Medulla oblongata (tissue), 1 donor: Measurements from ENCODE around the gene BCAS3.

Source experiments
- DNase-seq: peaks from one replicate; pipeline ENCODE4 v3.0.0-alpha.2; 2015; ENCODE audit errors: extremely low spot score

Gene BCAS3

DNA sequence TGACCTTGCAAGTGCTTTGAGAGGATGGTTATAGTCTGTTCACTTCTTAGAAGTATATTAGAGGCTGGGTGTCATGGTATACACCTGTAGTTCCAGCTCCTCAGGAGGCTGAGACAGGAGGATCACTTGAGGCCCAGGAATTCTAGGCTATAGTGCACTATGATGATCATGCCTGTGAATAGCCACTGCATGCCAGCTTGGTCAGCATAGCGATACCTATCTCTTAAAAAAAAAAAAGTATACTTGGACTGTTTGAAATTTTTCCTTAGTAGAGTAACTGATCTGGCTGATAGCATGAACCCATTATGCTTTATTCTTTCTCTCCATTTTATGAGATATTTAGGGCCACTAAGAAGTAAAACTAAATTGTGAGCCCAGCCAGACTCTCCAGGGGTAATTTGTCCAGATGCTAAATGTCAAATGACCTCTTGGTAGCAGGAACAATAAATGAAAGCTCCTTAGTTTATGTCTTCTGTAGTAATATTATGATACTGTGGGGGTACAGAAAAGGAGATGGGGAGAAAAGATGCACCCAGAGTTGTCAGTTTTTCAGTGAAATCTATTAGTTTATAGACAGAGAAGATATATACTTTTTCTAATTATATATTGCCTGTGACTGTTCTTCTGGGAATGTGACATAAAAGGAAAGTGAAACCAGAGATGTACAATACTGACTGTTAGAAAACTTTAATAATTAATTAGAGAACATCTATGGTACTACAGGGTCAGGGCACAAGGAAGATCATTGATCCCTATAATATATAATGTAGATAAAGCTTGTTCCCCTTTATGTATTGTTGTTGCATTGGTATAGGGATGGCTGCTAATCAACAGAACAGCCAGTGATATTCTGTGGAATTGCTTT, 386.7 kb downstream of the BCAS3 start:
- DNase-seq = no peak

DNA sequence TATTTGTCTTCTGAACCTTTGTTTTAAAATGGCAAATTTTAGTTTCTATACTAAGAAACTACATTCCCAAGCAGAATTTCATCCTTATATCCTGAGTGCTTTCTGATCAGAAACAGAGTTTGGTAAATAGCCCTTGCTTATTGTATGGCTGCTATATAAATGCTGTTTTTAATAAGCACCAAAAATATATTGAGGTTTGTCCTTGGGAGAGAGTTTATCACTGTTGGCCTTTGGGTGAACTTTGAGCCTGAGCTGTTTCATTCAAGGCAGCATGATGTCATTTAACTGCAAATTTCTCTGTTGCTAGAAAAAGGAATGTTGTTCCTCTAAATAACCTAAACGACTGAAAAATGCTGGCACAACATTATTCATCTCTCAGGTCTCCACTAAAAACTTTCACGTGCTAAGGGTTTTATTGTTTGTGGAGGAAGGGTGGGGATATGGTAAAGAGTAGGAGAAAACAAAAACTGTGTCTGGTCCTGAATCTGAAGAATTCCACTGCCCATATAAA, 387.7 kb downstream of the BCAS3 start:
- DNase-seq = peak; percentile 18

DNA sequence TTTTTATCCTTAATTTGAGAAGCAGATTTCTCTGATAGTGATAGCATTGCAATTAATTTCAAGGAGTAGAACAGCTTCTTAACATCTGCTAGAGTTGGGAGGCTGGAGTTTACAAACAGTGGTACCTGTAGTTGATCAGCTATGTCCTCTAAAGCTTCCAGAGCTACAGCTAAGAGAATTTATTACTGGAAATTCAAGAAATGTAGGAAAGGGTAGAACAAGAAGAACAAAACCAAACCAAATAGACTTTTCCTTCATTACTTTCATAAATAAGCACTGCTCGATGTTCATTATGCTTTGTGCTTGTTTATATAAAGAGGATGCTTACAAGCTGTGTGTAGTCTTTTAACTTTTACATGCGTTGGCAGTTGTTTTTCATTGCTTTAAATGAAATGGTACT, 388.4 kb downstream of the BCAS3 start:
- DNase-seq = no peak

DNA sequence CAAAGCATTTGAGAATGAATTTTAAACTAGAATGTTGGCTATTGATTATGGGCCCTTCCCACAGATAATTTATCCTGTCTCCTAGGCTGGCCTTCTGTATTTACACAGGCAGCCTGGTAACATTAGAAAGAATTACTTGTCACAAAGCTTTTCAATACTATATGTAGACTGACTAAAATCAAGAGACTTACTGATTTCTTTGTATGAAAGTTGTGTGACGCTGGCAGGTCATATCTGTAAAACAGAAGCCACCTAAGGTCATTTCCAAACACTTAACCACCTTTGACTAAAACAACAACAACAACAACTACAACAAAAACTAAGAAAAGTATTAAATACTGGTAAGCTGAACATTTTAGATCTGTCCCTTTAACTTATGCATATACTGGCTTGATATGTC, 393.0 kb downstream of the BCAS3 start:
- DNase-seq = no peak

DNA sequence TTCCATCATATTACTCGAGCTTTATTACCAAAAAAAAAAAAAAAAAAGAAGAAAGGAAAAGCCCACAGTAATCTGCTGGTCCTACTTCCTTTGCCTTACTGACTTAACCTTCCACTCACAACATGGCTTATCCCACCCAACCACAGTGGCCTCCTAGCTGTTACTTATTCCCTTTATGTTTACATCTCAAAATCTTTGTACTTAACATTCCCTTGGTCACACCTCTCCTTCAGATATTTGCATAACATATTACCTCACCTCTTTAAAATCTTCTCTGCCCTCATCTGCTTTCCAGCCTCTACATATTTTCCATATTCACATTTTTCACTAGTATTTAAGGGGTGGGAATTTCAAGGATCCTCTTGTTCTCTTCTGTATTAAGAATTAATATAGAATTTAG, 395.0 kb downstream of the BCAS3 start:
- DNase-seq = no peak

DNA sequence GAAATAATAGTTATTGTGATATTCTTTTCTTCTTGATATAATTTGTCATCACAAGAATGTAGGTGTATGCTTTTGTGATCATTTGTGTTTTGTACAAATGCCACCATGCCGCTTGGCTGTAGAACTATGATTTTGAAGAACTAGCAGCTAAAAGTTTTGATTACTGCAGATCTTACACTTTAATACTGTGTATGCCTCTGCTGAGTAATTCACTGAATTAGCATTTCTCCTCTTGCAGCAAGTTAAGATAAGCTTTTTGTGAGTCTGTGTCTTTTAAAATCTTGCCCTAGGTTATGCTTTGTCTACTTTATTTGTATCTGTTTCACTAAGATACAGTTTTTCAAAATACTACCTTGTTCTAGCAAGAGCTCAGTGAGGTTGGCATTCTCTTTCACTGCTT, 395.5 kb downstream of the BCAS3 start:
- DNase-seq = no peak

DNA sequence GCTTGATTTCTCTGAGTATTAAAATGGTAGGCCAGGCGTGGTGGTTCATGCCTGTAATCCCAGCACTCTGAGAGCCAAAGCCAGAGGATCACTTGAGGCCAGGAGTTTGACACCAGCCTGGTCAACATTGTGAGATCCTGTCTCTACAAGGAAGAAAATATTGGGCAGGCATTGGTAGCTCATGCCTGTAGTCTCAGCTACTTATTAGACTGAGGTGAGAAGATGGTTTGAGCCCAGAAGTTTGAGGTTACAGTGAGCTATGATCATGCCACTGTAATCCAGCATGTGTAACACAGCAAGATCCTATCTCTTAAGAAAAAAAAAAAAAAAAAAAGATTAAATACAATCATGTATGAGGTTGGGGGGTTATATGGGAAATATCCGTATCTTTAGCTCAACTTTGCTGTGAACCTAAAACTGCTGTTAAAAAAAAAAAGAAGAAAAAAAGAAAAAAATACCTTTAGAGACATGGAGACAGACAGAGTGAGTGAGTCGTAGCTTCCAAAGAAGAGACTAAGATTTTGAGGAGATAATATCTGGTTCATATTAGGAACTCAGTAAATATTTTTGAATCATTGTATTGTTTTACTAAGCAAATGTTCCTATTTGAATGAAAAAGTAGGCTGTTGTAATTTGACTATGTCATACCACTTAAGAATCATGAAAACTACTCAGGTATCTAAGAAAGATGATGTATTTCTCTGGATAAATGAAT, 396.3 kb downstream of the BCAS3 start:
- DNase-seq = no peak

DNA sequence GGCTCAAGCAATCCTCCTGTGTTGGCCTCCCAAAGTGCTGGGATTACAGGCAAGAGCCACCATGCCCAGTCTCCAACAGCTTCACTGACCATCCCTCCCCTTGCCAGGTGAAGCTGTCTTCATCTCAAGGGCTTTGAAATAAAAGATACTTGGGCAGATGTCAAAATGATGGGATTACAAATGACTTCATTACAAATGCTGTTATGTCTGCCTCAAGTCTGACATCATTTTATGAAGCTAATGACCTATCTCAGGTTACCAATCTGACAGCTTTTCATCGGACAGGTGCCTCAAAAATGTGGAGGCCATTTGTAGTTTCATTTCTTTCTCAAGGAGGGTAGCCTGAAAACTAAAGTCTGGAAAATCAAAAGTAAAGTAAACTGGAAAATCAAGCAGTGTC, 398.3 kb downstream of the BCAS3 start:
- no peak for DNase-seq

DNA sequence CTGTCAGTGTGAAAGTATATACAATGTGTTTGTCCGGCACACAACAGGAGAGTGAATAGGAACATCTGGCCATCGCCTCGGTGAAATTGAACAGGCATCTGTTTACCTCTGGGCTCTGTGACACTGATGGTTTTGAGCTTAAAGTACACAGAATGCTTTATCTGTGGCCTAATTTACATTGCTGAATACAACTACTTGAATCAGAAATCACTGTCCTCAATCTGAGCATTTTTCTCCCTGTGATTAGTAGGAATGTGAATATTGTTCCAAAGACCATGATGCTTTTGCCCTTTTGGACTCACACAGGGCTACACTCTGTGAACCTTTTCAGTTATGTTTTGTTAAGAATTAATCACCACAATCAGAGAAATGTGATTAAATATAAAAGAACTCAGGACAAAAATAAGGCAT, 399.0 kb downstream of the BCAS3 start:
- peak; percentile 5 for DNase-seq

DNA sequence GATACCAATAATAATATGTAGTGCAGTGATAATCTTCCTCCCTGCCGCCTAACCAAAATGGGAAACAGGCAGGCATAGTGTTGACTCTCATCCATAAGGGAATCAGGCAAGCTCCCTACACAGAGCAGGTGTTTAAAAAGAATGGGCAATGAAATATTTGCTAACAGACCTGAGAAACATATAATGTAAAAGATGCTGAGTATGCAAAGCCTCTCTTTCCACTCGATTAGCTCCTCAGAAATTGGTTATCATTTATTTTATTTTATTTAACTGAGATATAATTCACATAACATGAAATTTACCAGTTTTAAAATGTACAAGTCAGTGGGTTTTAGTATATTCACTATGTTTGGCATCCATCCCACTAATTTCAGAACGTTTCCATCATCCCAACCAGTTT, 404.3 kb downstream of the BCAS3 start:
- no peak for DNase-seq

DNA sequence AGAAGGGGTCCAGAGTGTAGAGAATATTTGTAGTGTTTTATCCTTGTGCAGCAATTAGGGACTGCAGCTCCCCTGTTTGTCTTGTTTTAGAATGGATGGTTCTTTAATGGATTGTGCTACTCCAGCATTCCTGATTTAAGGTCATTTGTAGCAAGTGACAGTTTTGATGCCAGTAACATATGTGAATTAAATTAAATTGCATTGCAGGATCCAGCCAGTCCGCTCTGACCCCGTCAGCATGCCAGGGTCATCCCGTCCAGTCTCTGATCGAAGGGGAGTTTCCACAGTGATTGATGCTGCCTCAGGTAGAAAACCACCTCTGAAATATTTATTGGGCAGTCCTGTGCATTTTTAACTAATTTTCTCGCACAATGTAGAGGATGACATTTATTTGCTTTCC, 406.6 kb downstream of the BCAS3 start:
- DNase-seq = no peak

DNA sequence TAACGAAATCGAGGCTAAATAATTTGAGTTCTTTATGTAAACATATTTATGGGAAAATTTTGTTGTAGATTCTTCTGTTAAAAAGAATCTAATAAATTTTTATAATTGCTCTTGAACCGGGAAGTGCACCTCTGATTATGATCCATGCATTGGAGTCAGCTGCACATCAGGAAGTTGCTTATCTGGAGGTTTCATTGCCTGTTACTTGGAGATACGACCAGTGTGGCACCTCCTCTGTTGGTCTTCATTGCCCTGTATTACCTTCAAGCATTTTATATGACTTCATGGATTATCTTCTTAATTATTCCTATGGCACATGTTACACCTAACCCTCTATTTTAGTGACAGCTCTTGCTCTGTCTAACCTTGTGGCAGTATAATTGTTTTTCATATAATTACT, 409.4 kb downstream of the BCAS3 start:
- no peak for DNase-seq

DNA sequence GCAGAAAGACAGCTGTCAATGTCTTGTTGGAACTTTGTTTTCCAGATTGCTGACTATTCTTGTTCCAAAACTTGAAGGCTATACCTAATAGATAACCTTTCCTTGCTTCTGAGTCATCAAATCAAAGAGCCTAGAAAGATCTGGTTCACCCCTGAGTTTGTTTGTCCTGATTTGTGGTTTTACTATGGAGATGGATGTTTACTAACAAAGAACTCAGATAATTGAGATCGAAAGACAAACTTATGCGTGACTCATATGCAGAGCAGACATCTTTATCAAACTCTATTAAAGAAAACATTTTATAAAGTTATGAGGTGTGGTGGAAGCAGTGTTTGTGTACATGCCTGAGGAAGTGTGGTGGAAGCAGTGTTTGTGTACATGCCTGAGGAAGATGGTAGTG, 410.9 kb downstream of the BCAS3 start:
- no peak for DNase-seq

DNA sequence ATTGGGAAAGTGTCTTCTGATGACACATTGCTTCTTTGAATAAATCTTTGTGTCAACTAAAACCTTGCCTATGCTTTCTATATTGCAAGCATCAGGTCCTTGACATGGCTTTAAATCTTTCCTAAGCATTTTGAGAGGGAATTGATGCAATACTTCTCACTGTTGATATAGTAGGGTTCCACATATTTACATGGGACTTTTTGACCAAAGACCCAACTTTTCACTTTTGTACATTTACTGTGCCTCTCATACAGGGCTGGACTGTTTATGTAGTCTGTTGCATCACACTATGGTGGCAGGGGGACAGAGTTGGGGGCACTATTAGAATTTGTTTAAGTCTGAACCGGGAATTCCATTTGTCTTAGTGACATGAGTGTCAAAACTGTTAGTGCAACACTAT, 413.4 kb downstream of the BCAS3 start:
- no peak for DNase-seq

DNA sequence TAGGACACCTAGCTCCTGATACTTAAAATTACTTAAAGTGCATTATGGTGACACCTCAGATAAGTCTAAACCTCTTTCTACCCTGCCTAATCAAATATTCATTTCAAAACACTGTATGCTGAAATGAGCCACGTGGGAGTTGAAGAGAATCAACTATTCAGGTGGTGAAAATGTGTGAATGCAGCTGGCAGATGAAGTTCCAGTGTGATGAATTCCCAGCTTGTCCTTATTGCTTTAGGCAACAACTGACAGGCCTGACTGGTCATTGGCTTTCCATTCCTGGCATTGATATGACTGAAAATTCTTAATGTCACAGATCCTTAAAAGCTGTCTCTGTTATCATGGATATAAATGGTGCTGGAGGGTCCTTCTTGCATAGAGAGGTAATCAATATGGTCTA, 420.1 kb downstream of the BCAS3 start:
- DNase-seq = no peak

DNA sequence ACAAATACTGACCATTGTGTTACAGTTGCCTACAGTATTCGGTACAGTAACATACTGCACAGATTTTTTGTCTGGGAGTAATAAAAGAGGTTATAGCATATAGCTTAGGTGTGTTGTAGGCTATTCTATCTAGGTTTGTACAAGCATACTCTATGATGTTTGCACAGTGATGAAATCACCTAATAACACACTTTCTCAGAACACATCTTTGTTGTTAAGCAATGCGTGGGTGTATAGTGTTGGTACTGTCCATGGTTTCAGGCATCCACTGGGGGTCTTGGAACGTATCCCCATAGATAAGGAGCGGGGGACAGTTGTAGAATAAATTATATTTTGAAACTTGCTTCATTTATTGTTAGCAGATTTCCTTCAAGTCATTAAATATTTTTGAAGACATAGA, 428.7 kb downstream of the BCAS3 start:
- no peak for DNase-seq

DNA sequence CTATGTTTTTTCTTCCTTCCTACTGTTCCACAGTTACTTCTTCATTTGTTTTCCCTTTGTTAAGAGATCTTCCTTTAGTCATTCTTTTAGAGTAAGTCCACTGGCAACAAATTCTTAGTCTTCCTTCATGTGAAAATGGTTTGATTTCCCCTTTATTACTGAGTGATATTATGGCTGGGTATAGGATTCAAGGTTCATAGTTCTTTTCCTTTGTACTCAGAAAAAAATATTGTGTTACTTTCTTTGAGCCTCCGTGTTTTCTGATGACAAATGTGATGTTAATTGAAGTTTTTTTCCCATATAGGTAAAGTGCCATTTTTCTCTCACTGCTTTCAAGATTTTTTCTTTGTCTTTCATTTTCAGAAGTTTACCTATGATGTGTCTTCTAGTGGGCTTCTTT, 438.9 kb downstream of the BCAS3 start:
- DNase-seq = no peak

DNA sequence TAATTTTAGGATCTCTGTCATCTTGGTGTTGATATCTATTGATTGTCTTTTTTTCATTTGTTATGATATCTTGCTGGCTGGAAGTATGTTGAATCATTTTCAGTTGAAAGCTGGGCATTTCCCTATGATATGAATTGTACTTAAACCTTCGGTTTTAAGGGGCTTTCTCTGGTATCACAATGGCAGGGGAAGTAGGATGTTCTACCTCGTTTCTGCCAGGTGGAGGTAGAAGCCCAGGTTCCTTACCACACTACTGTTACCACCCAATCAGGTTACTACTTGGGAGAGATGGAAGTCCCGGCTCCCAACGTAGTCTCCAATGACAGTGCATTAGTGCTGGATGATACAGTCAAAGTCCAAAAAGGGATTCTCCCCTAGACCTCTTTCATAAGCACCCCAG, 440.3 kb downstream of the BCAS3 start:
- no peak for DNase-seq

DNA sequence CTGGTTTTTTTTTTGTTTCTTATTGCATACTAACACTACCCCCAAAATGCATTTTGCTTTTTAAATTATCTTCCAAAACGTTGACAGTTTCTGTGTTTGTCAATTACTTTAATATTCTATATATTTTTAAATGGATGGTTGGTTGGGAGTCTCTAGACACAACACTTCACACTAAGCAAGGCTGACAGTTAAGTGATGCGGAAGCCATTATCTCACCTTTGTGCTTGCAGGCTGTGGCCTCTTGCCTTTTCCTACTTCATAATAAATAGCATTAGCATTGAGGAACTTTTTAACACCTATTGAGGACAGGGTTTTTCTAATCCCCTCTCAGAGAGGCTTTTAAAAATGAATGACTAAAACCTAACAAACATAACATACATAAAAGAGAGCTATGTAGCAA, 441.2 kb downstream of the BCAS3 start:
- no peak for DNase-seq

DNA sequence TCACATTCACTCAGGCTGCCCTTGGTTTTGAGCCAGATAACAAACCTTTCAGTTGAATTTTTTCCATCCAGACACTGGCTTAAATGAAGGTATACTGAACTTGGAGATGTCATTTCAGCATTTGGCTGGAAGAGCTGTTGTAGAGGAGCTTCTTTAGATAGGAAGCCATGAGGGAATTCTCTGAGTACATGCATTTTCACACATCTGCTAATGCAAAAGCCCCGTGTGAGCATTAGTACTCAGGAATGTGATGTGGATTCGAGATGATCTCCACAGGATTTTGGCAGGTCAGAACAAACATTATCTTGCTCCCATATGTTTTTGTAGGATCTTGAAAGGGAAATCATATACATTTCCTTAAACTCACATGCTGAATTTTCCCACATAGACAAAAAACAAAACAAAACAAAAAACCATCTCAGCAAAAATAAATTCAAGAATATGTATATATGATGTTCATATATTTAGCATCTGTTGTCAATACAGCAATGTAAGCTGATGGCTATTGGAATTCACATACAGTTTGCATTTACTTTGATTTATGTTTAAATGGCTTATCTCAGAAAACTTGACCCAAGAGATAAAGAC, 444.8 kb downstream of the BCAS3 start:
- DNase-seq = no peak

DNA sequence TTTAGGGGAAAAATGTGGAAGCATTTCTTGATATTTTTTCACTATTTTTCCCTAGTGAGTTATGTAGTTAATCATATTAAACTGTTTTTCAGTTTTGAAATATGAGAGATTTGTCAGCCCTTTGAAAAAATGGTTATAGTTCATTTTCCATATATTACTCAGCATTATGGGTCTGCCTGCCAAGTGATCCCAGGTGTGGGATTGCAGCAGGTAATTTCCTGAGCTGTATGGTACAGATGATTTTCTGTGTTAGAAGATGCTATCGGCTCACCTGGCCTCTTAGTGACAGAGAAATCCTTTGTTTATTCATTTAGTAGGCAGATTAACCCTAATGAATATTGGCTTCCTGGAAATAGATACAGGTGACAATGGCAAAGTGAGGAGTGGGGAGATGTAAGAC, 446.9 kb downstream of the BCAS3 start:
- DNase-seq = no peak

DNA sequence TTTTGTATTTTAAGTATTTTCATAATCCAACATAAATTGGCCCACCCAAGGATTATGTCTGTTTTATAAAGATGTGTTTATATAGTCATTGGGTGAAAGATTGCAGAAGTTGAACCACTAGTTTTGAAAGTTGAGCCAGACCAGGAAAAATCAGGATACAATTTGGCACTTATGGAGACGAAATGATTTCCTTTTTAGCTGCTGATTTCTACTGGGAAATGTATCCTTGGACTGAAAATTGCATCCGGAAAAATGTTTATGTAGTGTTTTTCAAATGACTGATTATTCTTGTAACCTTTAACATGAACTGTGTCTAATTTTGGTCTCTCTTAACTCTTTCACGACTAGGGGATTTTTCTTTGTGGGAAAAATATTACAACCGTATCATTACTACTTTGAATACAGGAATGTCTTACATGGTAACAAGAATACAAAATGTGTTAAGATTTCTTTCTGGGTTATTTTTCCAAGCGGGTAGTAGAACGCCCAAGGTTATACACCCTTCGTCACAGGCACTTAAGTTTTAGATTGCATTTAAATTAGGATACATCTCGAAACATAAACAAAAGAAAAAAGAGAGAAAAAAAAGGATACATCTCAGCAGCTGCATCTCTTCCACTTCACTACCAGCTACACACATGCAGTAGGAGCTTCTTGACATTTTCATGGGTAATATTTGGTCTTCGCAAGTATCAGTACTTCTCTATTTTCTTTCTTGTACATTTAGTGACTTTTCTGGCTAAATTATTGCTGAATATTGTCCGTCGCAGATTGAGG, 449.0 kb downstream of the BCAS3 start:
- DNase-seq = no peak
